ENCODE results near the gene SLC30A4.

The SLC30A4 gene

GRCh38 chr15:45449916-45450867, 72.4 kb downstream of the SLC30A4 start:
- DNase-seq, result no peak

- DNase-seq, result no peak
Observed at GRCh38 chr15:45449395-45449794, 73.2 kb downstream of the SLC30A4 start.

GRCh38 chr15:45448066-45448915, 74.3 kb downstream of the SLC30A4 start:
- no peak for DNase-seq

- no peak for DNase-seq
Observed at GRCh38 chr15:45443645-45444044, 78.9 kb downstream of the SLC30A4 start.

- no peak for DNase-seq
Observed at GRCh38 chr15:45442507-45443135, 79.9 kb downstream of the SLC30A4 start.

GRCh38 chr15:45441686-45442085, 80.9 kb downstream of the SLC30A4 start:
- peak; percentile 33 for DNase-seq

GRCh38 chr15:45441036-45441435, 81.5 kb downstream of the SLC30A4 start:
- no peak for DNase-seq

- DNase-seq, result no peak
Observed at GRCh38 chr15:45439521-45440260, 82.9 kb downstream of the SLC30A4 start.

- DNase-seq, result no peak
Observed at GRCh38 chr15:45435124-45435903, 87.2 kb downstream of the SLC30A4 start.

- DNase-seq, result no peak
Observed at GRCh38 chr15:45434078-45434567, 88.4 kb downstream of the SLC30A4 start.

- DNase-seq, result no peak
Observed at GRCh38 chr15:45431511-45431910, 91.0 kb downstream of the SLC30A4 start.

GRCh38 chr15:45429941-45430792, 92.4 kb downstream of the SLC30A4 start:
- peak; percentile 23 for DNase-seq

Data from NCI-H1105 (cell line).